HEK293 (cell line): ENCODE results near the gene PCF11.

Experiments used
- CTCF ChIA-PET: fragments of 350-600 bp; formaldehyde crosslinking; extraction: SDS; loops from one replicate; lab custom pipeline; 2021; ENCODE audit warnings: antibody characterized with exemption; lab: Yijun Ruan, JAX
- POLR2A ChIA-PET: fragments of 300-600 bp; formaldehyde crosslinking; extraction: SDS; loops from one replicate; lab custom pipeline; 2020; ENCODE audit warnings: antibody characterized with exemption, inconsistent platforms; lab: Yijun Ruan, JAX
- H3K27ac ChIP-seq: fragments of 200-500 bp; sonication (Bioruptor generic); 2 replicates; pipeline ENCODE4 v1.5.1; 2014; ENCODE audit warnings: low read depth, low read length, control low read depth, inconsistent platforms; ENCODE audit errors: extremely low read depth
- H3K36me3 ChIP-seq, 2 experiments: fragments of 200-500 bp in 1 of 2; sonication (Bioruptor generic) in 1 of 2; 1 replicate in 1 of 2; 2 replicates in 1 of 2; pipeline ENCODE4 v1.5.1; 2014 to 2017; ENCODE audit warnings: inconsistent platforms in 2 of 2, low read length in 2 of 2; ENCODE audit not compliant: control insufficient read depth in 2 of 2, insufficient read depth in 1 of 2
- H3K4me1 ChIP-seq: fragments of 200-500 bp; sonication (Bioruptor generic); 2 replicates; pipeline ENCODE4 v1.5.1; 2014; ENCODE audit warnings: mild to moderate bottlenecking, low read length, inconsistent platforms; ENCODE audit not compliant: control insufficient read depth, insufficient read depth
- H3K4me3 ChIP-seq: 2 replicates; pipeline ENCODE4 v1.5.1; 2011; ENCODE audit warnings: low read depth, mild to moderate bottlenecking, control low read depth, low read length, moderate library complexity
- H3K9me3 ChIP-seq: fragments of 200-500 bp; sonication (Bioruptor generic); 2 replicates; pipeline ENCODE4 v1.5.1; 2014; ENCODE audit warnings: low read depth, low read length, inconsistent platforms; ENCODE audit not compliant: control insufficient read depth, insufficient read depth
- HOXD13 ChIP-seq: sonication (generic); formaldehyde crosslinking; IDR thresholded peaks from 2 replicates; pipeline ENCODE4 v1.8.0; 2022; ENCODE audit warnings: missing genetic modification reagents, borderline replicate concordance
- KLF10 ChIP-seq: fragments of 450-650 bp; IDR thresholded peaks from 2 replicates; pipeline ENCODE4 v1.5.1; 2018; ENCODE audit warnings: missing biosample characterization, mild to moderate bottlenecking, missing genetic modification characterization
- KLF7 ChIP-seq: fragments of 450-650 bp; formaldehyde crosslinking; IDR thresholded peaks from 2 replicates; pipeline ENCODE4 v1.5.1; 2016; ENCODE audit warnings: missing biosample characterization, missing genetic modification characterization, borderline replicate concordance
- KLF8 ChIP-seq: fragments of 450-650 bp; formaldehyde crosslinking; IDR thresholded peaks from 2 replicates; pipeline ENCODE4 v1.5.1; 2016; ENCODE audit warnings: missing biosample characterization, missing genetic modification characterization
- MEIS1 ChIP-seq: sonication (generic); formaldehyde crosslinking; IDR thresholded peaks from 2 replicates; pipeline ENCODE4 v1.8.1; 2022; ENCODE audit warnings: missing genetic modification reagents, mild to moderate bottlenecking, borderline replicate concordance
- PATZ1 ChIP-seq: fragments of 450-650 bp; formaldehyde crosslinking; IDR thresholded peaks from 2 replicates; pipeline ENCODE4 v1.5.1; 2016; ENCODE audit warnings: missing biosample characterization, missing genetic modification characterization
- REST ChIP-seq: fragments of 450-650 bp; formaldehyde crosslinking; IDR thresholded peaks from 2 replicates; pipeline ENCODE4 v1.5.1; 2016; ENCODE audit warnings: missing biosample characterization, missing genetic modification characterization
- SP3 ChIP-seq: fragments of 450-650 bp; formaldehyde crosslinking; IDR thresholded peaks from 2 replicates; pipeline ENCODE4 v1.5.1; 2016; ENCODE audit warnings: missing biosample characterization, missing genetic modification characterization
- YY1 ChIP-seq: fragments of 450-650 bp; formaldehyde crosslinking; IDR thresholded peaks from 2 replicates; pipeline ENCODE4 v1.5.1; 2018; ENCODE audit warnings: missing biosample characterization, missing genetic modification characterization
- ZBTB10 ChIP-seq: fragments of 450-650 bp; formaldehyde crosslinking; IDR thresholded peaks from 2 replicates; pipeline ENCODE4 v1.5.1; 2016; ENCODE audit warnings: missing biosample characterization, missing genetic modification characterization
- ZBTB20 ChIP-seq: fragments of 450-650 bp; formaldehyde crosslinking; IDR thresholded peaks from 2 replicates; pipeline ENCODE4 v1.5.1; 2016; ENCODE audit warnings: missing biosample characterization, missing genetic modification characterization
- ZBTB26 ChIP-seq: fragments of 450-650 bp; formaldehyde crosslinking; optimal IDR thresholded peaks from 2 replicates; pipeline ENCODE3; 2016; ENCODE audit warnings: missing biosample characterization, mild to moderate bottlenecking, missing genetic modification characterization
- ZFP37 ChIP-seq: fragments of 450-650 bp; formaldehyde crosslinking; IDR thresholded peaks from 2 replicates; pipeline ENCODE4 v1.5.1; 2016; ENCODE audit warnings: missing biosample characterization, missing genetic modification characterization
- ZFP69B ChIP-seq: fragments of 450-650 bp; formaldehyde crosslinking; IDR thresholded peaks from 2 replicates; pipeline ENCODE4 v1.5.1; 2016; ENCODE audit warnings: missing biosample characterization, missing genetic modification characterization
- ZNF132 ChIP-seq: fragments of 450-650 bp; formaldehyde crosslinking; IDR thresholded peaks from 2 replicates; pipeline ENCODE4 v1.5.1; 2017; ENCODE audit warnings: missing biosample characterization, missing genetic modification characterization, borderline replicate concordance
- ZNF280C ChIP-seq: fragments of 450-650 bp; formaldehyde crosslinking; IDR thresholded peaks from 2 replicates; pipeline ENCODE4 v1.5.1; 2016; ENCODE audit warnings: missing biosample characterization, missing genetic modification characterization
- ZNF37A ChIP-seq: fragments of 450-650 bp; IDR thresholded peaks from 2 replicates; pipeline ENCODE4 v1.5.1; 2018; ENCODE audit warnings: missing biosample characterization, missing genetic modification characterization
- ZNF391 ChIP-seq: fragments of 450-650 bp; formaldehyde crosslinking; IDR thresholded peaks from 2 replicates; pipeline ENCODE4 v1.5.1; 2016; ENCODE audit warnings: low read depth, missing biosample characterization, missing genetic modification characterization, borderline replicate concordance
- ZNF433 ChIP-seq: fragments of 450-650 bp; formaldehyde crosslinking; IDR thresholded peaks from 2 replicates; pipeline ENCODE4 v1.5.1; 2016; ENCODE audit warnings: missing biosample characterization, missing genetic modification characterization, low read depth
- ZNF501 ChIP-seq: fragments of 450-650 bp; formaldehyde crosslinking; IDR thresholded peaks from 2 replicates; pipeline ENCODE4 v1.5.1; 2016; ENCODE audit warnings: missing biosample characterization, missing genetic modification characterization
- ZNF626 ChIP-seq: fragments of 450-650 bp; sonication (Bioruptor Pico); formaldehyde crosslinking; IDR thresholded peaks from 2 replicates; pipeline ENCODE4 v1.5.1; 2018; ENCODE audit warnings: missing biosample characterization, missing genetic modification characterization, inconsistent platforms
- ZNF629 ChIP-seq: fragments of 450-650 bp; formaldehyde crosslinking; IDR thresholded peaks from 2 replicates; pipeline ENCODE4 v1.5.1; 2017; ENCODE audit warnings: missing biosample characterization, missing genetic modification characterization
- ZNF639 ChIP-seq: fragments of 450-650 bp; formaldehyde crosslinking; IDR thresholded peaks from 2 replicates; pipeline ENCODE4 v1.5.1; 2016; ENCODE audit warnings: missing biosample characterization, missing genetic modification characterization
- ZNF660 ChIP-seq: fragments of 450-650 bp; IDR thresholded peaks from 2 replicates; pipeline ENCODE4 v1.5.1; 2018; ENCODE audit warnings: missing biosample characterization, mild to moderate bottlenecking, missing genetic modification characterization

PCF11 gene

GRCh38 chr11:83156996-83157593, at the start of gene PCF11:
Gene PCF11, plus strand, starts transcription at chr11:83157131. Its CDS starts 309 bp downstream, at chr11:83157440.
- Histone ChIP-seq H3K4me3 (peak within 1 kb of the TSS; percentile 98), H3K36me3 (peaks cover 0 to 35% of the 10 kb centered on the region in 2 experiments; a peak in 1 of 3 replicates), H3K4me1 (peaks cover 5% of the 10 kb centered on the region), H3K9me3 (no peaks in the 10 kb centered on the region), H3K27ac (peak within 1 kb of the TSS; percentile 67)
- CTCF ChIA-PET = interaction anchor here (0.6 to 1.1 kb wide), 4 partner anchors 52 to 247 kb away, joined by 3 to 4 read pairs (median 3); no protein-coding TSS in a partner anchor
- POLR2A ChIA-PET = interaction anchor here (0.7 to 3.2 kb wide), 32 partner anchors 10 to 424 kb away, joined by 3 to 46 read pairs (median 4); partner anchors contain the start of genes ANKRD42, CCDC90B, DDIAS and FAM181B
- TF ChIP-seq ZNF433 (tag by site-specific recombination) = no peak
- peak; percentile 59 for TF ChIP-seq ZNF37A (tag by site-specific recombination)
- TF ChIP-seq ZBTB20 (tag by site-specific recombination) = no peak
- TF ChIP-seq REST = peak; percentile 11; the same call in 1 of the 2 replicates
- no peak for TF ChIP-seq MEIS1 (CRISPR knock-in tag)
- TF ChIP-seq ZNF280C (tag by site-specific recombination) = no peak
- TF ChIP-seq ZFP37 (tag by site-specific recombination) = peak; percentile 71; the same call in 1 of the 2 replicates
- peak; percentile 29; the same call in 1 of the 2 replicates for TF ChIP-seq ZNF660 (tag by site-specific recombination)
- TF ChIP-seq ZNF639 (tag by site-specific recombination) = no peak
- peak; percentile 76 for TF ChIP-seq YY1
- peak; percentile 93 for TF ChIP-seq KLF10 (tag by site-specific recombination)
- peak; percentile 50; the same call in 1 of the 2 replicates for TF ChIP-seq ZNF391 (tag by site-specific recombination)
- TF ChIP-seq SP3 (tag by site-specific recombination) = peak; percentile 88
- TF ChIP-seq ZNF501 (tag by site-specific recombination) = peak; percentile 69; the same call in 1 of the 2 replicates
- TF ChIP-seq PATZ1 (tag by site-specific recombination) = no peak; the same call in 1 of the 2 replicates
- TF ChIP-seq HOXD13 = peak; percentile 27; the same call in 1 of the 2 replicates
- peak; percentile 22 for TF ChIP-seq KLF8
- TF ChIP-seq ZNF626 (tag by site-specific recombination) = no peak
- 0 out of 2 replicates have a peak, but pooled peaks have one; percentile 15 for TF ChIP-seq ZFP69B (tag by site-specific recombination)
- TF ChIP-seq KLF7 = 0 out of 2 replicates have a peak, but pooled peaks have one; percentile 44
- TF ChIP-seq ZBTB10 (tag by site-specific recombination) = no peak
- peak; percentile 6 for TF ChIP-seq ZBTB26 (tag by site-specific recombination)
- no peak for TF ChIP-seq ZNF132 (tag by site-specific recombination)
- TF ChIP-seq ZNF629 (tag by site-specific recombination) = peak; percentile 30; the same call in 1 of the 2 replicates
